B cell (primary cell): Measurements from ENCODE around the gene CEP295NL. TPM values are rescaled to one million over a fixed set of nuclear protein-coding genes. Genes with fewer than 3 reads are reported as not detected.

Source experiments
- ATAC-seq: fragments of 200-7000 bp; cut with Tn5 transposase; one replicate; pipeline ENCODE4 v1.10.0; 2021; ENCODE audit warnings: low read depth, mild to moderate bottlenecking, moderate number of reproducible peaks, moderate library complexity
- CTCF ChIA-PET: fragments of 350-600 bp; sonication (Branson Sonifier 250); formaldehyde crosslinking; loops from one replicate; lab custom pipeline; 2021; ENCODE audit warnings: antibody characterized with exemption, inconsistent platforms; lab: Charles Lee
- POLR2A ChIA-PET: fragments of 350-600 bp; sonication (Branson Sonifier 250); formaldehyde crosslinking; loops from one replicate; lab custom pipeline; 2021; ENCODE audit warnings: antibody characterized with exemption; lab: Charles Lee
- DNase-seq: peaks from one replicate; pipeline ENCODE4 v3.0.0; 2013
- H2AFZ ChIP-seq: 2 replicates; pipeline ENCODE4 v1.6.1; 2012; ENCODE audit warnings: mild to moderate bottlenecking, low read depth, low read length; ENCODE audit not compliant: insufficient read depth, poor library complexity, severe bottlenecking
- H3K27ac ChIP-seq, 2 donors: 1 replicate in 1 of 2; 2 replicates in 1 of 2; pipeline ENCODE4 v1.5.1; 2012 to 2013; ENCODE audit warnings: low read length in 2 of 2, mild to moderate bottlenecking in 2 of 2, moderate library complexity in 1 of 2
- H3K27me3 ChIP-seq, 4 experiments: fragments of 200-600 bp in 1 of 4; sonication (generic) in 1 of 4; replicated peaks in 1 of 4; 1 replicate in 2 of 4; 2 replicates in 2 of 4; pipeline versions ENCODE4 v1.6.1 to v1.7.0; 2013 to 2016; ENCODE audit warnings: low read length in 3 of 4, mild to moderate bottlenecking in 2 of 4, mixed read lengths in 1 of 4, moderate library complexity in 1 of 4; ENCODE audit not compliant: insufficient read depth in 4 of 4, control insufficient read depth in 3 of 4; ENCODE audit errors: control extremely low read depth in 1 of 4
- H3K36me3 ChIP-seq, 2 experiments: replicated peaks in 1 of 2; 1 replicate in 1 of 2; 2 replicates in 1 of 2; pipeline versions ENCODE4 v1.6.1 to v1.7.1; 2013; ENCODE audit warnings: low read length in 1 of 2; ENCODE audit not compliant: insufficient read depth in 2 of 2, control insufficient read depth in 1 of 2; ENCODE audit errors: control extremely low read depth in 1 of 2, extremely low read depth in 1 of 2
- H3K4me1 ChIP-seq, 2 donors: fragments of 200-600 bp in 1 of 2; sonication (generic) in 1 of 2; 1 replicate in 1 of 2; 2 replicates in 1 of 2; pipeline versions ENCODE4 v1.5.1 to v1.6.1; 2013 to 2017; ENCODE audit warnings: low read length in 2 of 2; ENCODE audit not compliant: control insufficient read depth in 2 of 2, insufficient read depth in 2 of 2
- H3K4me2 ChIP-seq: replicated peaks from 2 replicates; pipeline ENCODE3; 2012; ENCODE audit warnings: mild to moderate bottlenecking, low read depth, low read length; ENCODE audit not compliant: poor library complexity, severe bottlenecking
- H3K4me3 ChIP-seq, 5 experiments: fragments of 200-600 bp in 1 of 5; sonication (generic) in 1 of 5; 1 replicate in 3 of 5; 2 replicates in 2 of 5; pipeline versions ENCODE4 v1.5.1 to v1.7.0; 2011 to 2016; ENCODE audit warnings: low read length in 4 of 5, mild to moderate bottlenecking in 4 of 5, low read depth in 2 of 5, control low read depth in 1 of 5, moderate library complexity in 1 of 5; ENCODE audit not compliant: insufficient read depth in 1 of 5; ENCODE audit errors: control extremely low read depth in 1 of 5, extremely low read depth in 1 of 5
- H3K79me2 ChIP-seq: fragments of 200-600 bp; sonication (generic); one replicate; pipeline ENCODE4 v1.6.0; 2016; ENCODE audit warnings: low read length; ENCODE audit not compliant: control insufficient read depth, insufficient read depth
- H3K9ac ChIP-seq: fragments of 200-600 bp; sonication (generic); 2 replicates; pipeline ENCODE4 v1.6.1; 2017; ENCODE audit warnings: mild to moderate bottlenecking, low read length, moderate library complexity
- H3K9me3 ChIP-seq, 3 donors: one replicate each; pipeline versions ENCODE4 v1.6.1 to v1.7.1; 2013; ENCODE audit warnings: low read length in 2 of 3; ENCODE audit not compliant: control insufficient read depth in 2 of 3, insufficient read depth in 1 of 3; ENCODE audit errors: control extremely low read depth in 1 of 3
- H4K20me1 ChIP-seq: 2 replicates; pipeline ENCODE4 v1.6.0; 2012; ENCODE audit warnings: mild to moderate bottlenecking, low read length; ENCODE audit not compliant: insufficient read depth, control insufficient read depth, poor library complexity, severe bottlenecking
- H3K27ac Mint-ChIP-seq: one replicate; pipeline ENCODE4 v1.8.0; 2021; ENCODE audit warnings: mixed read lengths
- H3K27me3 Mint-ChIP-seq: one replicate; pipeline ENCODE4 v1.8.0; 2021; ENCODE audit warnings: mixed read lengths
- H3K4me1 Mint-ChIP-seq: one replicate; pipeline ENCODE4 v1.8.0; 2021; ENCODE audit warnings: mixed read lengths
- H3K4me3 Mint-ChIP-seq: one replicate; pipeline ENCODE4 v1.8.0; 2021; ENCODE audit warnings: mixed read lengths
- H3K9me3 Mint-ChIP-seq: one replicate; pipeline ENCODE4 v1.8.0; 2022; ENCODE audit warnings: mixed read lengths; ENCODE audit not compliant: insufficient read depth
- EZH2 ChIP-seq: IDR thresholded peaks from 2 replicates; pipeline ENCODE4 v1.6.1; 2012; ENCODE audit warnings: borderline replicate concordance, low read depth, mild to moderate bottlenecking, moderate library complexity, low read length; ENCODE audit not compliant: insufficient read depth, poor library complexity, severe bottlenecking
- WGBS: methylation state at CpG from one replicate; pipeline ENCODE4 v1.1.5; 2013; ENCODE audit warnings: missing lambda C conversion rate; ENCODE audit not compliant: insufficient coverage; 5-methylcytosine and 5-hydroxymethylcytosine counted together
- intact Hi-C: fragments of 100-400 bp; cut with micrococcal nuclease; formaldehyde crosslinking; loops from one replicate; pipeline ENCODE4 v1.10.0; 2022
- polyA plus RNA-seq: library from polyadenylated mRNA; depleted of rRNA; stranded (reverse); fragments of >200 nt; gene quantifications from 2 replicates; pipeline ENCODE4 v1.2.3, GENCODE V29; 2012
- total RNA-seq, 2 donors: library from RNA; stranded (reverse); fragments of 120-200 nt in 1 of 2; gene quantifications; 1 replicate in 1 of 2; 2 replicates in 1 of 2; pipeline versions ENCODE4 v1.2.3 to v1.2.4, GENCODE V29; 2013 to 2022
- TF ChIP-seq, protein P1 (sequence below): fragments of 200-600 bp; IDR thresholded peaks from one replicate; pipeline ENCODE4 v1.8.0; 2022; ENCODE audit warnings: antibody characterized with exemption, mild to moderate bottlenecking

Gene CEP295NL
- total and polyA plus RNA-seq, 2 donors (not counting 1 experiment from before 2014, with no cell fraction given): 0.09 to 1.3 TPM

DNA sequence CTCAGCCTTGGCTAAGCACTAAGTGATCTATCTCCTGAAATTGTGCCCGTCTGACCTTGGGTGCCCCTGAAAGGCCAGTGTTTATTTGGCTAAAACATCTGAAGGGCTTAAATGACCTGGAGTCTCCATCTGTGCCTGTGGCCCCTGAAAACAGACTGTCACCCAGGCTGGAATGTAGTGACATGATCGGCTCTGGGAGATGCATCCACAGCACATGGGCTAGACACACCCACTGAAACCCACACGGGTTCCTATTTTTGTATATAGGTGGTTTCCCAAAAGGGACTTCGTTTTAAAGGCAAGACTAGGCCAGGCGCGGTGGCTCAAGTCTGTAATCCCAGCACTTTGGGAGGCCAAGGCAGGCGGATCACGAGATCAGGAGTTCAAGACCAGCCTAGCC lies 13.5 kb downstream of the CEP295NL start:
- Mint-ChIP-seq H3K4me1 (peaks cover 58% of the 10 kb centered on the region), H3K9me3 (no peaks in the 10 kb centered on the region), H3K27me3 (no peaks in the 10 kb centered on the region), H3K27ac (peak overlapping the region; percentile 93), H3K4me3 (peak overlapping the region; percentile 88)
- peak; percentile 83 for DNase-seq
- Histone ChIP-seq H3K4me3 (peak overlapping the region; percentile 52 to 76 (median 56)), H3K9ac (peak overlapping the region; percentile 70), H4K20me1 (no peaks in the 10 kb centered on the region), H3K4me1 (peaks cover 41 to 53% of the 10 kb centered on the region in 2 donors), H2AFZ (peak overlapping the region; percentile 38), H3K27me3 (no peaks in the 10 kb centered on the region), H3K4me2 (peak overlapping the region; percentile 86), H3K27ac (peak overlapping the region; percentile 93 to 96), H3K9me3 (no peaks in the 10 kb centered on the region), H3K79me2 (peaks cover 14% of the 10 kb centered on the region), H3K36me3 (peaks cover 0 to 7% of the 10 kb centered on the region in 2 experiments)
- TF ChIP-seq EZH2: no peak
- intact Hi-C loops: loop anchor here (1.0 to 2.0 kb wide), 2 partner anchors 35 to 48 kb away; partner anchors contain the start of gene TIMP2
- POLR2A ChIA-PET: interaction anchor here (0.6 to 0.7 kb wide), 3 partner anchors 15 to 489 kb away, joined by 3 to 5 read pairs (median 3); partner anchors contain the start of gene CANT1
- peak; percentile 70 for ATAC-seq
- WGBS: 15% methylated on average over 8 of the region's 8 CpGs
- CTCF ChIA-PET: interaction anchor here (1.1 to 7.7 kb wide), 4 partner anchors 9 to 81 kb away, joined by 4 to 42 read pairs (median 6); no protein-coding TSS in a partner anchor

DNA sequence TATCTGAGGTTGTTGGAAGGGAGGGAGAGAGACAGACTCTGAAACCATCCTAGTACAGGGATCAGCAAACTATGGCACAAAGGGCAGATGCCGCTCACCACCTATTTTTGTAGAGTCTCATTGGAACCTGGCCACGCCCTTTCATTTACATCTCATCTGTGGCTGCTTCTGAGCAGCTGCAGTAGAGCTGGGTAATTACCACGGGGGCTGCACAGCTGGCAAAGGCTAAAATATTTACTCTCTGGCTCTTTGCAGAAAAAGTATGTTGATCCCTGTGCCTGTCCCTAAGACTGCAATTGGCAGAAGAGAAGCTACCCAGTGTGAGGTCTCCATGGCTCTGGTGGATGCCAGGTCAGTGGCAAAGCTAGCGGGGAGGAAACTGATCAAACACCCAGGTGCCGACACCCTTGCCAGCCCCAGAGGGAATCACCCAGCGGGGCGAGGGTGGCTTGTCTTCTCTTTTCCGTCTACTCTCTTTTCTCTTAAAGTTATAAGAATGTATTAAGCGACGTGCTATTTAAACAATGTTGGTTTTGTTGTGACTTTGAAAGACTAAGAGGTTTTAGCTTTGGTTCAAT lies 14.0 kb downstream of the CEP295NL start:
- Histone ChIP-seq H3K9me3 (no peaks in the 10 kb centered on the region), H2AFZ (peak overlapping the region; percentile 38), H3K4me3 (peak overlapping the region; percentile 52 to 76 (median 56)), H3K4me2 (peak overlapping the region; percentile 86), H4K20me1 (no peaks in the 10 kb centered on the region), H3K36me3 (peaks cover 0 to 7% of the 10 kb centered on the region in 2 experiments), H3K79me2 (peaks cover 16% of the 10 kb centered on the region), H3K4me1 (peaks cover 41 to 55% of the 10 kb centered on the region in 2 donors), H3K27ac (peak overlapping the region; percentile 93 to 96), H3K9ac (peak overlapping the region; percentile 70), H3K27me3 (no peaks in the 10 kb centered on the region)
- ATAC-seq: peak; percentile 44
- WGBS: 13% methylated on average over 4 of the region's 10 CpGs
- intact Hi-C loops: loop anchor here (1.0 to 2.0 kb wide), 2 partner anchors 36 to 48 kb away; partner anchors contain the start of gene TIMP2
- Mint-ChIP-seq H3K4me3 (peak overlapping the region; percentile 88), H3K27me3 (no peaks in the 10 kb centered on the region), H3K27ac (peak overlapping the region; percentile 93), H3K4me1 (peaks cover 58% of the 10 kb centered on the region), H3K9me3 (no peaks in the 10 kb centered on the region)
- TF ChIP-seq EZH2: no peak
- TF ChIP-seq, protein P1, sequence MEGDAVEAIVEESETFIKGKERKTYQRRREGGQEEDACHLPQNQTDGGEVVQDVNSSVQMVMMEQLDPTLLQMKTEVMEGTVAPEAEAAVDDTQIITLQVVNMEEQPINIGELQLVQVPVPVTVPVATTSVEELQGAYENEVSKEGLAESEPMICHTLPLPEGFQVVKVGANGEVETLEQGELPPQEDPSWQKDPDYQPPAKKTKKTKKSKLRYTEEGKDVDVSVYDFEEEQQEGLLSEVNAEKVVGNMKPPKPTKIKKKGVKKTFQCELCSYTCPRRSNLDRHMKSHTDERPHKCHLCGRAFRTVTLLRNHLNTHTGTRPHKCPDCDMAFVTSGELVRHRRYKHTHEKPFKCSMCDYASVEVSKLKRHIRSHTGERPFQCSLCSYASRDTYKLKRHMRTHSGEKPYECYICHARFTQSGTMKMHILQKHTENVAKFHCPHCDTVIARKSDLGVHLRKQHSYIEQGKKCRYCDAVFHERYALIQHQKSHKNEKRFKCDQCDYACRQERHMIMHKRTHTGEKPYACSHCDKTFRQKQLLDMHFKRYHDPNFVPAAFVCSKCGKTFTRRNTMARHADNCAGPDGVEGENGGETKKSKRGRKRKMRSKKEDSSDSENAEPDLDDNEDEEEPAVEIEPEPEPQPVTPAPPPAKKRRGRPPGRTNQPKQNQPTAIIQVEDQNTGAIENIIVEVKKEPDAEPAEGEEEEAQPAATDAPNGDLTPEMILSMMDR: no peak
- peak; percentile 75 for DNase-seq
- ChIA-PET CTCF (interaction anchor here (1.1 to 7.7 kb wide), 4 partner anchors 9 to 82 kb away, joined by 4 to 42 read pairs (median 6); no protein-coding TSS in a partner anchor), POLR2A (no interaction called here)
